WI38 (cell line): ENCODE measurements around the gene GTF2H4.
A peak's percentile ranks its signal among the peaks of the same experiment; 100 is the strongest.

ENCODE experiments used
- H3K4me3 ChIP-seq: 2 replicates; pipeline ENCODE4 v1.5.1; 2011; ENCODE audit warnings: low read depth, mild to moderate bottlenecking, control low read depth, low read length
- TF ChIP-seq, protein P1 (sequence below): IDR thresholded peaks from 2 replicates; pipeline ENCODE4 v1.5.1; 2012; ENCODE audit warnings: low read depth, mild to moderate bottlenecking, control low read depth, low read length

The GTF2H4 gene

GRCh38 chr6:30879684-30880427 lies 28.2 kb upstream of the GTF2H4 start:
- no peak overlapping the region for H3K4me3 ChIP-seq
- TF ChIP-seq, protein P1, sequence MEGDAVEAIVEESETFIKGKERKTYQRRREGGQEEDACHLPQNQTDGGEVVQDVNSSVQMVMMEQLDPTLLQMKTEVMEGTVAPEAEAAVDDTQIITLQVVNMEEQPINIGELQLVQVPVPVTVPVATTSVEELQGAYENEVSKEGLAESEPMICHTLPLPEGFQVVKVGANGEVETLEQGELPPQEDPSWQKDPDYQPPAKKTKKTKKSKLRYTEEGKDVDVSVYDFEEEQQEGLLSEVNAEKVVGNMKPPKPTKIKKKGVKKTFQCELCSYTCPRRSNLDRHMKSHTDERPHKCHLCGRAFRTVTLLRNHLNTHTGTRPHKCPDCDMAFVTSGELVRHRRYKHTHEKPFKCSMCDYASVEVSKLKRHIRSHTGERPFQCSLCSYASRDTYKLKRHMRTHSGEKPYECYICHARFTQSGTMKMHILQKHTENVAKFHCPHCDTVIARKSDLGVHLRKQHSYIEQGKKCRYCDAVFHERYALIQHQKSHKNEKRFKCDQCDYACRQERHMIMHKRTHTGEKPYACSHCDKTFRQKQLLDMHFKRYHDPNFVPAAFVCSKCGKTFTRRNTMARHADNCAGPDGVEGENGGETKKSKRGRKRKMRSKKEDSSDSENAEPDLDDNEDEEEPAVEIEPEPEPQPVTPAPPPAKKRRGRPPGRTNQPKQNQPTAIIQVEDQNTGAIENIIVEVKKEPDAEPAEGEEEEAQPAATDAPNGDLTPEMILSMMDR, result no peak

GRCh38 chr6:30880698-30881252 lies 27.2 kb upstream of the GTF2H4 start:
- H3K4me3 ChIP-seq, result no peak overlapping the region

GRCh38 chr6:30881392-30882203 lies 26.4 kb upstream of the GTF2H4 start:
- no peak overlapping the region for H3K4me3 ChIP-seq
- TF ChIP-seq, protein P1, result no peak

More at GRCh38 chr6:30880698-30881252, 27.2 kb upstream of the GTF2H4 start:
- TF ChIP-seq, protein P1, result no peak

DNA sequence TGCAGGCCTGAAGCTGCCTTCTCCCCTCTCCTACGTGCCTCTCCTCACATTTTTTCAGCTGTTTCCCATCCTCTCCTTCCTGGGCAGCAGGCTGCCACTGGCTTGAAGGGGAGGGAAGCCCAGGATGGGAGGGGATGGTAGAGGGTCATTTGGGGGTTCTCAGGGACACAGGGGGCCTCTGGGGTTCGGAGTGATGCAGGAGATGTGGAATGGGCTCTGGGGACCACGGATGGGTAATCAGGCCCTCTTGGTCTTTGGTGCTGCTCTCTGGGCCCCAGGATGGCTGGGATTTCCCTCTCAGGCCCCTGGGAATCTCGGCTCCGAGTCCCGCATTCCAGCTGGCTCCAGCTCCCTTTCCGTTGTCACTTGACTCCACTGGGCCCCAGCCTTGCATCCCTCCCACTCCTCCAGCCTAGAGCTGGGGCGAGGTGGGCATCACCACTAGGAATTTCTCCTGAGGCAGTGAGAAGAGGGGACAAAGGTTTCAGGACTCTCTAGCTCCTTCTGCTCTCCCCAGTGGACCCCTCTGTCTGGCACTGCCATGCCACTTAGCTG lies 25.7 kb upstream of the GTF2H4 start:
- no peak overlapping the region for H3K4me3 ChIP-seq
- TF ChIP-seq, protein P1, result no peak

DNA sequence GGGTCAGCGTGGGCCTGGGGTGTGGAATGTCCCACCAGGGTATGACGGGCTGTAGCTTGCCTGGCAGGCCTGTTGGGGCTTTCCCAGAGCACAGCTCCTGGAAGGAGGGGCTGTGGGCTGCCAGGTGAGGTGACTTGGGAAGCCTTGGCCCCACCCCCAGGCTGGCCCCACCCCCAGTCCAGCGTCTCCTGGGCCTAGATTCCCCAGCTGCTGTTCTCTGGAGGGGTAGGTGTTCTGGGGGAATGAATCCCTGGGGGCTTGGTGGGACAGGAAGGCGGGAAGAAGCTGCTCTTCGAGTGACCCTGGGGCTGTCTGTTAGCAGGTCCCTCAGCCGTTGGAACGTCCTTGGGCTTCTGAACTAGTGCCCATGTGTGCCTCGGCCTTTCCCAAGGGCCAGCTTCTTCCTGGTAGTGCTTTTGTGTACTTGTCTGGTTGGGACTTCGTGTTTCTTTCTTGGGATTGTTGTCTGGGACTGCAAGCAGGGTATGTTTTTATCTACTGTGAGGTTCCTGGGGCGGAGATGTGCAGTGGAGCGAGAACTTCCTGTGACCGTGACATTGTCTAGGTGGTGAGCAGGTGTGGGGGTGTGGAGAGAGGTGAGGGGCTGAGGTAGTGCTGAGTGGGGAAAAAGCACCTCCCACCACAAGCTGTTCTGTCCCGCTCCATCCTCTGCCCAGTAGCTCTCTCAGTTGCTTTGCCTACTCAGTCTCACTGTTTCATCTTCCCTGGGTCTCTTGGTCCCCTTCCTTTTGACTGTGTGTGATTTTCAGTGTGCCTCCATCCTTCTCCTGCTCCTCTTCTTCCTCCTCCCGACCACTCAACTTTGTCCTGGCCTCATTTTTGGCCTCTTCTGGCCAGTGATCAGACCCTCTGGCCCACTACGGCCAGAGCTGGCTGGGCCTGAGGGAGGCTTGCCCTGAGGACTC lies 25.0 kb upstream of the GTF2H4 start:
- H3K4me3 ChIP-seq, result no peak overlapping the region
- TF ChIP-seq, protein P1, result no peak

DNA sequence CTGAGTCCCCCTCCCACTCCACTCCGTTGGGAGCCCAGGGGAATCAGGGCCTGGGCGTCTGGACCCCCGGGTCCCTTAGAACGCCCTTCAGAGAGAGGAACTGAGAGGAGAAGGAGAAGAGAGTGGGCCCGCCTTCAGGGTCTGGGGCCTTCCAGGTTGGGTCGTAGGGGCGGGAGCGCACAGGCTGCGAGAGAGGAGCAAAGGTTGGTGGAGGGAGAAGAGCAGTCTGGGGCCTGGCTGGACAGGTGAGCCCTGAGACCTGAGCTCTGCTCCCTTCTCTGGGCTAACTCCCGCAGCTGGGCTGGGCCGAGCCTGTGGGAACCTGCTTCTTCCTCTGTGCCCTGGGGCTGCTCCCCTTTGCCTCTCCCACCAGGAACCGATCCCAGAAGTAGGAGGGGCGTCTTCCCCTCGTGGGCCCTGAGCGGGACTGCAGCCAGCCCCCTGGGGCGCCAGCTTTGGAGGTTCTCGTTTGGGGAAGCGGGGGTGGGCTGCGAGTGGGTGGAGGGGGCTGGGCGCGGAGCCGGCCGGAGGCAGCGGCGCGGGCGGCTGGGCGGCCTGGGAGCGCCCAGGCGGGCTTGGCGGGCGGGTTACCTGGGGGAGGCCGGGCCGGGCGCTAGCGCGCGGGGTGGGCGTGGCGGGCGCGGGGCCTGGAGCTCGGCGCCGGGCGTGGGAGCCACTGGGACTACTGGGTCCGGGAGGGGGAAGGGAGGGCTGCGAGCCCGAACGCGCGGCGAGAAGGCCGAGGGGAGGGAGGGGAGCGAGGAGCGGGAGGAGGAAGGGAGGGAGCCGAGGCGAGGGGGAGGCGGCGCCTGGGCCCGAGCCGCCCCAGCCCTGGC lies 24.1 kb upstream of the GTF2H4 start, which contains the start of gene DDR1:
TSS of gene DDR1 (plus strand) at position 835 of the 836 bp plus-strand sequence. CDS start 4,211 bp downstream, outside the sequence.
- TF ChIP-seq, protein P1, result no peak
- peak within 1 kb of the TSS; percentile 79 for H3K4me3 ChIP-seq
